Measurements from ENCODE around the gene TIPARP.
"Not testable (repeated sequence)": the region's sequence is repeated elsewhere in the genome, so short reads cannot be mapped to it uniquely, and the experiment has no call there.

TIPARP gene

GRCh38 chr3:156648086-156648485 is 26.3 kb upstream of the TIPARP start:
- FAIRE-seq (no peak), DNase-seq (ENCODE audit: insufficient read length, low spot score) (no peak)
- TF ChIP-seq CTCF (IDR thresholded peaks at IDR 0.05; ENCODE audit: insufficient read depth, missing control alignments): no peak

DNA sequence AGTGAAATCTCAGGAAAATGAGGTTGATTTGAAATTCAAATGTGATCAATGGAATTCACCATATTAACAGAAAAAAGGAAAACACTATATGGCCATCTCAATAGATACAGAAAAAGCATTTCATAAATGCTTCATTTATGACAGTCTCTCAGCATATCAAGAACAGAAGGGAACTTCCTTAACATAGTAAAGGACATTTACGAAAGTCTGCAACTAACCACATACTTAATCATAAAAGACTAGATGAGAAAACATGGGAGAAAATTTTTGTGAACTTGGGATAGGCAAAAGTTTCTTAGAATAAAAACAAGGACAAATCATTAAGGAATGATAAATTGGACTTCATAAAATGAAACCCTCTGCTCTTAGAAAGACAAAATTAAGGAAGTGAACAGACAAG is 24.7 kb upstream of the TIPARP start:
- DNase-seq (ENCODE audit: insufficient read length, low spot score) (no peak), FAIRE-seq (no peak)
- TF ChIP-seq CTCF (IDR thresholded peaks at IDR 0.05; ENCODE audit: insufficient read depth, missing control alignments): no peak

DNA sequence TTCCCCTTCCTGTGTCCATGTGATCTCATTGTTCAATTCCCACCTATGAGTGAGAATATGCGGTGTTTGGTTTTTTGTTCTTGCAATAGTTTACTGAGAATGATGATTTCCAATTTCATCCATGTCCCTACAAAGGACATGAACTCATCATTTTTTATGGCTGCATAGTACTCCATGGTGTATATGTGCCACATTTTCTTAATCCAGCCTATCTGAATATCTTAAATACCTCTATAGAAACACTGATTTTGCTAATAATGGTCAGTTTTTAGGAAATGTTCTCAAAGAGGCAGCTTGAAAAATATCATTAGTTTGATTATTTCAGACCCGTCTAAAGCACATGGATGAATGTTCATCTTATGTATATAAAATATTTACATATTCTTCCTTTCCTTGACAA is 21.7 kb upstream of the TIPARP start:
- DNase-seq (ENCODE audit: insufficient read length, low spot score): not testable (repeated sequence)

DNA sequence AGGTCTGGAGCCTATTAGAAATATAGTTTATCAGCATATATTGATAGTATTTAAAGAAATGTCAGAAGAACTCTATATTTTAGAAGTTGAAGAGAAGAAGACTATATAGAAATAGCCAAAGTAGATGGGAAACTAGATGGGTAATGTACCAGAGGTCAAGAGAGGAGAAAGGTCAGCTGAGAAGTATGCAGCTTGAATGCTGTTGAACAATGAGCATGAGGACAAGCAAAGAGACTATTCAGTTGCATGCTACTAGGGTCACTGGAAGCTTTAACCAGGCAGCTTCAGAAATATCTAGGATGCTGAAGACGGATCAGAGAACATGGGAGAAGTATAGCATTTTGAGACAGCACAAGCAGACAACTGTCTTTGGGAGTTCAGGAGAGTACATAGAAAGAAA is 19.6 kb upstream of the TIPARP start:
- DNase-seq (ENCODE audit: insufficient read length, low spot score): no peak
- no peak for FAIRE-seq
- TF ChIP-seq CTCF (IDR thresholded peaks at IDR 0.05; ENCODE audit: insufficient read depth, missing control alignments): no peak

More for the DNA sequence above, 21.7 kb upstream of the TIPARP start:
- FAIRE-seq: not testable (repeated sequence)

- TF ChIP-seq CTCF (IDR thresholded peaks at IDR 0.05; ENCODE audit: insufficient read depth, missing control alignments): no peak
- no peak for FAIRE-seq
- no peak for DNase-seq (ENCODE audit: insufficient read length, low spot score)
Observed at GRCh38 chr3:156655819-156656550, 18.4 kb upstream of the TIPARP start.

DNA sequence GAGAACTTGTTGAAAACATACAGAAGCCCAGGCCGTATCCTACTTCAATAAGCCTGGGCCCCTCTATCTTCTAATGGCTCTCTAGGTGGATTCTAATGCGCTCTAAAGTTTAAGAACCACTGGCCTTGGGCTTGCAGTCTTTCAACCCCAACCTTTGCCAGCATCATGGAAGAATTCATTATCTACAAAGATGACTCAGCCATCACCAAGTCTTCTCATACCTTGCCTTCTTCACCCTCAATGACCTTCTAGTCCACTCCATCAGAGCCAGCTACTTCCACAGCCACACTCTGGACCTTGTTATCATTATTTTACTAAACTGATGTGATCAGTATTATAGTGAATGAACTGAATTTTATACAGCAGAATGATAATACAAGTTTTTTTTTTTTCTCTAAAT is 16.9 kb upstream of the TIPARP start:
- FAIRE-seq: no peak
- DNase-seq (ENCODE audit: insufficient read length, low spot score): no peak
- TF ChIP-seq CTCF (IDR thresholded peaks at IDR 0.05; ENCODE audit: insufficient read depth, missing control alignments): no peak

DNA sequence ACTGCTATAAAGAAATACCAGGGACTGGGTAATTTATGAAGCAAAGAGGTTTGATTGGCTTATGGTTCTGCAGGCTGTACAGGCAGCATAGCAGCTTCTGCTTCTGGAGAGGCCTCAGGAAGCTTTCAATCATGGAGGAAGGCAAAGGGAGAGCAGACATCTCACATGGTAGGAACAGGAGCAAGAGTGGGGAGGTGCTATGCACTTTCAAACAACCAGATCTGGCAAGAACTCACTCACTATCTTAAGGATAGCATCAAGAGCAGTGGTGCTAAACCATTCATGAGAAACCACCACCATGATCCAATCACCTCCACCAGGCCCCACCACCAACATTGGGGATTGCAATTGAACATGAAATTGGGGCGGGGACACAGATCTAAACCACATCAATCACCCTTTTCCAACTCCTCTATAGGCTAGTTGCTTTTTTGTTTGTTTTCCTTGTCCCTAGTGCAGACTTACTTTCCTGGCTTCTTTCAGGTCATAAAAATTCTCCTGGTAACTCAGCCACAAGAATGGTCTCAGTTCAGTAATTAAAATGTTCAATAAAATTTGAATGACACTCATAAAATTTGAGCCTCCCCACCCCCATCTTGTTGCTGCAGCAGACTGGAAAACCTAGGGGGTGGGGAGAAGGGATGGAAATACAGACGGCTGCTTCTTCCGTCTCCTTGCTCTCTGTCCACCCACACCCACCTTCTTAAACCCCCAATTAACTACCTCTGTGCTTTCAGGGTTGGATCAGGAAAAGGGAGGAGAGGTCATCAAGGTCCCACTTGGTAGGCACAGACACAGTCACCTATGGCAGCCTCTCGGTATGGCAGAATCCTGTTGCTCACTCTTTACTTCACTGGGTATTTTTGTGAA is 16.3 kb upstream of the TIPARP start:
- DNase-seq (ENCODE audit: insufficient read length, low spot score) (no peak), FAIRE-seq (no peak)
- no peak for TF ChIP-seq CTCF (IDR thresholded peaks at IDR 0.05; ENCODE audit: insufficient read depth, missing control alignments)

Measured in D721Med (cell line).